Measurements from ENCODE around the gene CACNA1E.

- no peak for TF ChIP-seq SIN3A (IDR thresholded peaks at IDR 0.05; ENCODE audit: borderline replicate concordance, insufficient read depth, low read length)
- TF ChIP-seq POLR2AphosphoS5 (IDR thresholded peaks at IDR 0.05; ENCODE audit: low read depth, low read length), result no peak
- TF ChIP-seq REST (IDR thresholded peaks at IDR 0.05; ENCODE audit: insufficient read depth in 1 of 2, low read depth in 2 of 2, low read length in 2 of 2), result no peak
Observed at GRCh38 chr1:181669246-181669645, 185.9 kb downstream of the CACNA1E start.

Measured in PFSK-1 (cell line).